OCI-LY3 (cell line): Measurements from ENCODE around the gene PTPRD.

Source experiments
- H2AFZ ChIP-seq: fragments of 200-600, 300-600 bp; shearing (Covaris generic); 2 replicates; pipeline ENCODE4 v1.6.0; 2014; ENCODE audit warnings: antibody characterized with exemption, low read depth, low read length
- H3K27ac ChIP-seq: fragments of 200-600, 300-600 bp; sonication (generic); 2 replicates; pipeline ENCODE4 v1.5.1; 2014; ENCODE audit warnings: mild to moderate bottlenecking, low read length, moderate library complexity, mixed read lengths
- H3K27me3 ChIP-seq: fragments of 200-600, 300-600 bp; sonication (generic); 2 replicates; pipeline ENCODE4 v1.6.1; 2014; ENCODE audit warnings: low read depth, low read length, mixed read lengths
- H3K36me3 ChIP-seq: fragments of 200-600, 300-600 bp; sonication (generic); replicated peaks from 2 replicates; pipeline ENCODE3; 2014; ENCODE audit warnings: low read depth, low read length, mixed read lengths
- H3K4me1 ChIP-seq: fragments of 300-600, 200-600 bp; sonication (generic); 2 replicates; pipeline ENCODE4 v1.6.1; 2014; ENCODE audit warnings: low read length, mixed read lengths
- H3K4me2 ChIP-seq: fragments of 200-600, 300-600 bp; sonication (generic); 2 replicates; pipeline ENCODE4 v1.6.1; 2014; ENCODE audit warnings: low read length, mixed read lengths
- H3K4me3 ChIP-seq: fragments of 300-600, 200-600 bp; sonication (generic); 2 replicates; pipeline ENCODE4 v1.5.1; 2014; ENCODE audit warnings: antibody characterized with exemption, mild to moderate bottlenecking, low read length, moderate library complexity
- H3K79me2 ChIP-seq: fragments of 300-600, 200-600 bp; shearing (Covaris generic); 2 replicates; pipeline ENCODE4 v1.6.1; 2014; ENCODE audit warnings: mild to moderate bottlenecking, low read length, mixed read lengths
- H3K9ac ChIP-seq: fragments of 300-600, 200-600 bp; shearing (Covaris generic); 2 replicates; pipeline ENCODE4 v1.6.0; 2014; ENCODE audit warnings: mild to moderate bottlenecking, low read length, moderate library complexity
- H3K9me3 ChIP-seq: fragments of 200-600, 300-600 bp; shearing (Covaris generic); 2 replicates; pipeline ENCODE4 v1.6.1; 2014; ENCODE audit warnings: low read length, mixed read lengths; ENCODE audit not compliant: insufficient read depth
- H4K20me1 ChIP-seq: fragments of 200-600, 300-600 bp; sonication (generic); 2 replicates; pipeline ENCODE4 v1.6.1; 2016; ENCODE audit warnings: low read length, mixed read lengths; ENCODE audit not compliant: insufficient read depth
- CTCF ChIP-seq: fragments of 200-600, 300-600 bp; sonication (generic); IDR thresholded peaks from 2 replicates; pipeline ENCODE4 v1.5.1; 2014; ENCODE audit warnings: antibody characterized with exemption, low read length, low read depth
- EZH2phosphoT487 ChIP-seq: fragments of 200-600 bp; shearing (Covaris generic); IDR thresholded peaks from 2 replicates; pipeline ENCODE4 v1.6.1; 2018; ENCODE audit warnings: antibody characterized with exemption, mixed run types, low read depth

PTPRD gene

GRCh38 chr9:8622871-8623270, 1989.9 kb downstream of the PTPRD start:
- no peaks in the 10 kb centered on the region for H3K36me3 ChIP-seq
- H2AFZ ChIP-seq = no peak overlapping the region
- no peaks in the 10 kb centered on the region for H3K27me3 ChIP-seq
- H3K4me3 ChIP-seq = no peak overlapping the region
- H3K4me2 ChIP-seq = no peak overlapping the region
- no peaks in the 10 kb centered on the region for H4K20me1 ChIP-seq
- H3K79me2 ChIP-seq = no peaks in the 10 kb centered on the region
- H3K27ac ChIP-seq = no peak overlapping the region
- TF ChIP-seq EZH2phosphoT487 = no peak
- TF ChIP-seq CTCF = no peak
- H3K9ac ChIP-seq = no peak overlapping the region
- H3K9me3 ChIP-seq = no peaks in the 10 kb centered on the region
- H3K4me1 ChIP-seq = no peaks in the 10 kb centered on the region

DNA sequence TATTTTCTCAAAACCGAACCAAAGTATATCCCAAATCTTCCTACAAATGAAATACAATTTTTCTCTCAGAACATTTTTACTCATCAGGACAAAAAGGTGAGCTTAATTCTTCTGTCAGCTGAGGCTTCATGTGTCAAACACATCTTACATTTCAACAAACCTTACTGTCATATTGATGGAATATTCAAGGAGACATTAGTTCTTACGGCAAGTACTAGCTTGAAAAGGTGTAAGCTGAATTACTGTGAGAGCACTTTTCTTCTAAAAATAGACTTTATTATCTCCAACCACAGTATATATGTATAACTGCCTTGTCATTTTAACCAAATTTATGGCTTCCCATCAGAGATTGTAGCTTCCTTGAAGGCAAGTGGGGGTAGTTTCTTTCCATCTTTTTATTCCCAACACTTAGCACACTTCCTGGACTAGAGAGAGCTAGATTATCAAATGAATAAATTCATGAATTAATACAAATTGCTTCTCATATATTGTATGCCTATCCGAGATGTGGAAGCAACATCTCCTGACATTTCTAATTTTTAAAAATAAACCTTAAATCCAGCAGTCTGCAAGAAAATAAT, 1990.5 kb downstream of the PTPRD start:
- H3K4me1 ChIP-seq = no peaks in the 10 kb centered on the region
- TF ChIP-seq EZH2phosphoT487 = no peak
- TF ChIP-seq CTCF = no peak
- H2AFZ ChIP-seq = no peak overlapping the region
- no peaks in the 10 kb centered on the region for H4K20me1 ChIP-seq
- H3K27ac ChIP-seq = no peak overlapping the region
- no peak overlapping the region for H3K4me3 ChIP-seq
- no peaks in the 10 kb centered on the region for H3K27me3 ChIP-seq
- H3K79me2 ChIP-seq = no peaks in the 10 kb centered on the region
- H3K4me2 ChIP-seq = no peak overlapping the region
- H3K9me3 ChIP-seq = no peaks in the 10 kb centered on the region
- H3K36me3 ChIP-seq = no peaks in the 10 kb centered on the region
- no peak overlapping the region for H3K9ac ChIP-seq

DNA sequence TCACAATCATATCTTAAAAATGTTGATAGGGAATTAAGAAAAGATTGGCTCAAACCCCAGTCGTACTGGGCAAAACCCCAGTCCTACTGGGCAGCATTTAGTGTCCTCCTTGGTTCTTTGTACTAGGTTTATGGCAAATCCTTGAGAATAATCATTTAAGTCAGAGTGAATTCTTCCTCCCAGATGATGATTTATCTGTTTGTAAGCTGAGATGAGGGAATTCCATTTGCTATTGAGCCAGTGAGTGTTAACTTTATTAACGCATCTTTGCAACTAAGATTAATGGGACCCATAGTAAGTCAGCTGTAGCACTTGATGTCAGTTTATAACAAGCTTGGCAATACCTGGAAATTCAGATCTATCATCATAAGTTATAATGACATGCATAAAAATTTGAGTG, 1991.4 kb downstream of the PTPRD start:
- H3K4me2 ChIP-seq = no peak overlapping the region
- no peak overlapping the region for H3K4me3 ChIP-seq
- no peaks in the 10 kb centered on the region for H4K20me1 ChIP-seq
- no peak overlapping the region for H3K9ac ChIP-seq
- H3K4me1 ChIP-seq = no peaks in the 10 kb centered on the region
- no peaks in the 10 kb centered on the region for H3K79me2 ChIP-seq
- no peaks in the 10 kb centered on the region for H3K9me3 ChIP-seq
- no peaks in the 10 kb centered on the region for H3K36me3 ChIP-seq
- no peaks in the 10 kb centered on the region for H3K27me3 ChIP-seq
- no peak for TF ChIP-seq CTCF
- no peak for TF ChIP-seq EZH2phosphoT487
- no peak overlapping the region for H2AFZ ChIP-seq
- no peak overlapping the region for H3K27ac ChIP-seq

GRCh38 chr9:8616414-8616813, 1996.4 kb downstream of the PTPRD start:
- Histone ChIP-seq H3K36me3 (no peaks in the 10 kb centered on the region), H2AFZ (no peak overlapping the region), H3K27ac (no peak overlapping the region), H3K4me1 (no peaks in the 10 kb centered on the region), H3K9me3 (no peaks in the 10 kb centered on the region), H3K4me2 (no peak overlapping the region), H3K9ac (no peak overlapping the region), H4K20me1 (no peaks in the 10 kb centered on the region), H3K4me3 (no peak overlapping the region), H3K27me3 (no peaks in the 10 kb centered on the region), H3K79me2 (no peaks in the 10 kb centered on the region)
- no peak for TF ChIP-seq EZH2phosphoT487
- no peak for TF ChIP-seq CTCF
